Glomerular visceral epithelial cell (primary cell): Measurements from ENCODE around the gene AKNAD1.
"Not testable (repeated sequence)": the region's sequence is repeated elsewhere in the genome, so short reads cannot be mapped to it uniquely, and the experiment has no call there.

ENCODE experiments used
- DNase-seq: peaks from one replicate; pipeline ENCODE4 v3.0.0-alpha.2; 2016; ENCODE audit errors: extremely low spot score

The AKNAD1 gene

DNA sequence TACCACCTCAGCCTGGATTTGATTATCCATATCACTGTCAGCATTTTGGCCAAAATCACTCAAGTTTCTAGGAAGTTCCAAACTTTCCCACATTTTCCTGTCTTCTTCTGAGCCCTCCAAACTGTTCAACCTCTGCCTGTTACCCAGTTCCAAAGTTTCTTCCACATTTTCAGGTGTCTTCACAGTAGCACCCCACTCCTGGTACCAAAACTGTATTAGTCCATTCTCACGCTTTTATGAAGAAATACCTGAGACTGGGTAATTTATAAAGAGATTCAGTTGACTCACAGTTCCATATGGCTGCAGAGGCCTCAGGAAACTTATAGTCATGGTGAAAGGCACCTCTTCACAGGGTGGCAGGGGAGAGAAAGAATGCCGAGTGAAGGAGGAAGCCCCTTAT lies 71.0 kb downstream of the AKNAD1 start:
- no peak for DNase-seq

DNA sequence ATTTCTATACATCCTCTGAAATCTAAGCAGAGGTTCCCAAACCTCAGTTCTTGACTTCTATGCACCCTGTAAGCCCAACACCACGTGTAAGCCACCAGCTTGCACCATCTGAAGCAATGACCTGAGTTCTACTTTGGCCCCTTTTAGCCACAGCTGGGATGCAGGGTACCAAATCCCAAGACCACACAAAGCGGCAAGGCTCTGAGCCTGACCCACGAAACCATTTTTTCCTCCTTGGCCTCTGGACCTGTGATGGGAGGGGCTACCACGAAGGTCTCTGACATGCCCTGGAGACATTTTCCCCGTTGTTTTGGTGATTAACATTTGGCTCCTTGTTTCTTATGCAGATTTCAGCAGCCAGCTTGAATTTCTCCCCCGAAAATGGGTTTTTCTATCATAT lies 71.6 kb downstream of the AKNAD1 start:
- DNase-seq = no peak

DNA sequence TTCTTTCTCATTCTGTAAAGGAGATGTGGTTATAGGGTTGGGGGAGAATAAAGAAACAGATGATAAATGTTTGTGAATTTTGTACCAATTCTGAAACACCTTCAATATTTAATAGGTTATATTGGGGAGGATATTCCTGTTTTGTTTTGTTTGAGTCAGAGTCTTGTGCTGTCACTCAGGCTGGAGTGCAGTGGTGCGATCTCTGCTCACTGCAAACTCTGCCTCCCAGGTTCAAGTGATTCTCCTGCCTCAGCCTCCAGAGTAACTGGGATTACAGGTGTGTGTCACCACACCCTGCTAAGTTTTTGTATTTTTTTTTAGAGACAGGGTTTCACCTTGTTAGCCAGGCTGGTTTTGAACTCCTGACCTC lies 75.3 kb downstream of the AKNAD1 start:
- DNase-seq = not testable (repeated sequence)

DNA sequence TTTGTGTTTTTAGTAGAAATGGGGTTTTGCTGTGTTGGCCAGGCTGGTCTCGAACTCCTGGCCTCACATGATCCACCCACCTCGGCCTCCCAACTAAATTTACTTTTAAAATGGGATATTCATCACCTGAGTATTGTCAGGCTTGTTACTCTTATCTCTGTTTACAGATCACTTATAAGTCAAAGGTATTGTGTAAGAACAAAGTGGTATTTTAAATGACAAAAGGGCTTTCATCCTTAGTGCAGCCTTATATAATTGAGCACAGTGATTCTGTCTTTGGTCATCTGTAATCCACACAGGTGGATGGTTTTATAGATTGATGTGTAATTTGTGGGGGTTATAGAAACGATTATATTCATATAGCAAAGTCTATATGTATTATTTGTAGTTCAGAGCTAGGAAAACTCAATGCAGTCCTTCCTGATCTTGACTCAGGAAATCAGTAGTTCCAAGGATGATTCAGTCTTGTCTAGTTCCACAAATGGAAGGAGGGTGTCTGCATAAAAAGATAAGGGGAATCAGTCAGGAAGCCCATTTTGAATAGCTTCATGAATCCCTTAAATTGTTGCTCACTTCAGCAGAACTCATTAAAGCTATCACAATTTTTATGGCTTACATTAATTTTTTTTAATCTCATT lies 75.8 kb downstream of the AKNAD1 start:
- DNase-seq = no peak

DNA sequence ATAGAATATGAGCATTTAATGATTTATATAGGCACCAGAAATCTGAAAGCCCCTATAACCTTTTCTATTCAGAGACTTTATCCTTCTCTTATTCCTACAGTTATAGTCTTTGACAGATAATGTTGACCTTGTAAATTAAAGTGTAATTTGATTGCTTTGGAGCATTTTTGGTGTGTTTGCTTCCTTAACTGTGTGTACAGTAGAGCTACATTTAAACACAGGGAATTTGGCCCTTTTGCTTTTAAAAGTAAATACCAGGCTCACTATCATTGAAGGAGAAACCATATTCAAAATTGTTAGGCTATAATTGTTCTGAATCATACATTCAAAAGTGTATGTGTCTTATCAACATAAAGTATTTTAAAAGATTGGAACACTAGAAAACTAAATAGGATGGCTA lies 77.4 kb downstream of the AKNAD1 start:
- DNase-seq = no peak

DNA sequence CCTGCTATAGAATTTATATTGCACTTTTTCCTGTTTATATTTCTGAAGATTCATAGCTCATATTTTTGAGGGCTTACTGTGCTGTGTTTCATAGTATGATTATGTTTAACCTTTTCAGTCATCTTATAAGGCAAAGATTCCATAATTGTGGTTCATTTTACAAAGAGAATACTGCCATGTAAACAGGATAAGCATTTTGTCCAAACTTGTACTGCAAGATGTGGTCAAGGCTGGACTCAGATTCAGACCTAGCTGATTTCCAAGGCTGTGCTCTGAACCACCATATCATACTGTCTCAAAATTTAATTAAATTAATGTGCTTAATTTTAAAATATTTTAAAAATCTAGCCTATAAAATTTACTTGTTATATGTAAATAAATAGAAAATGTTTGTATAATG lies 79.1 kb downstream of the AKNAD1 start:
- DNase-seq = no peak

DNA sequence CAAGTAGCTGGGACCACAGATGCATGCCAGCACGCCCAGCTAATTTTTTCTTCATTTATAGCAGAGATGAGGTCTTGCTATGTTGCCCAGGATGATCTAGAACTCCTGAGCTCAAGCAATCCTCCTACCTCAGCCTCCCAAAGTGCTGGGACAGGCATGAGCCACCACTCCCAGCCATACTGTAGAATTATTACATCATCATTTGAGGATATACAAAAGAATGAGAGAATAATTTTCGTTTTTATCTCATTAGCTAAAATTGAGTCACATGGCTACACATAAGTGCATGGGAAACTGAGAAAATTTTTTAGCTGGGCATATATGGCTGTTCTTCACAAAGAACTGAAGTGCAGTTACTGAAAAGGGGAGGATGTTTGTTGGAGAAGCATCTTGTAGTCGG lies 89.2 kb downstream of the AKNAD1 start:
- no peak for DNase-seq

DNA sequence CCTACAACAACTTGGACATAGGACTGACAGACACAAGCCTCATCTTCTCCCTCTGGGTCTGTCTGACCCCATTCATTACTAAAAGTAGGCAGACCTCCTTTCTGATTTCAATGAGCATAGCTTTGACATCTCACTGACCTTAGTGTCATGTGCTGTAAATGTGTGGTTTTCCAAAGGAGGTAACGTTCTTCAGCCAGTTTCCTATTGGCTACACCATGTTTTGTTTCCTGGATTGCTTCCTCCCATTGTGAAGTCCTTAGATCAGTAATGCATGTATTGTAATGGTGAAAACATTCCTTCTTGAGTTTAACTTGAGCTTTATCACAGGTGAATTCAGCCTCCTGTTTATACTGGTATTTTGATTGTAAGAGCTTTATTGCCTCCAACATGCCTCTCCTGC lies 89.8 kb downstream of the AKNAD1 start:
- DNase-seq = no peak
